SK-N-MC (cell line): ENCODE measurements around the gene GPR21.

Experiments used
- EZH2 ChIP-seq: fragments of 200-600 bp; sonication (generic); IDR thresholded peaks from one replicate; pipeline ENCODE4 v1.6.1; 2017; ENCODE audit warnings: antibody characterized with exemption
- FOXP2 ChIP-seq: optimal IDR thresholded peaks from 2 replicates; pipeline ENCODE3; 2011; ENCODE audit warnings: mild to moderate bottlenecking, moderate library complexity; ENCODE audit not compliant: insufficient read depth; ENCODE audit errors: extremely low read length, control extremely low read depth
- POLR2AphosphoS5 ChIP-seq: IDR thresholded peaks from 2 replicates; pipeline ENCODE4 v1.6.1; 2012; ENCODE audit warnings: mild to moderate bottlenecking, low read depth, low read length, borderline replicate concordance

DNA sequence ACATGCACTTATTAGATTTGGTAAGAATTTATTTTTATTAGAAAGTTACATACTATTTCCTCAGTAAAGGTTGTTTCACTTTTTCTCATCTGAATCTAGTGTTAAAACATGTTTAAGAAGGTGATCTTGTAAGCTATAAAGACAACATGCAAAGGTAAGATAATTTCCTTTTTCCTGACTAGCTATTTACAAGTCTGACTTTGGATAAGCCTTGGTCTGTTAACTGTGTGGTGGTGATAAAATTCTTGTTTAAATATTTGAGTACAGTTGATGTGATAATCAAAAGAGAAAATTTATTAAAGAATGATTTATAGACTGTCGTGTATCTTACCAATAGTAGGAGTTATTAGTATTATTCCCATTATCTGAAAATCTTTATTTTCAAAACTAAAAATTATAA lies 36.9 kb upstream of the GPR21 start:
- TF ChIP-seq POLR2AphosphoS5 (no peak), EZH2 (no peak), FOXP2 (no peak)
